AG08396 (cell line): ENCODE measurements around the gene VPS13D.
"Not testable (repeated sequence)": the region's sequence is repeated elsewhere in the genome, so short reads cannot be mapped to it uniquely, and the experiment has no call there.

Source experiments
- DNase-seq: peaks from one replicate; pipeline ENCODE4 v3.0.0; 2012; ENCODE audit warnings: low spot score, mixed read lengths

VPS13D gene

GRCh38 chr1:12469493-12469892 lies 239.7 kb downstream of the VPS13D start:
- no peak for DNase-seq

GRCh38 chr1:12469990-12470389 lies 240.2 kb downstream of the VPS13D start:
- no peak for DNase-seq

GRCh38 chr1:12470916-12471315 lies 241.1 kb downstream of the VPS13D start:
- DNase-seq, result not testable (repeated sequence)

- no peak for DNase-seq
Observed at GRCh38 chr1:12472156-12472797, 242.4 kb downstream of the VPS13D start.

- DNase-seq, result no peak
Observed at GRCh38 chr1:12472798-12473551, 243.1 kb downstream of the VPS13D start.

- no peak for DNase-seq
Observed at GRCh38 chr1:12473596-12474362, 243.9 kb downstream of the VPS13D start.

- DNase-seq, result no peak
Observed at GRCh38 chr1:12475101-12475500, 245.3 kb downstream of the VPS13D start.

GRCh38 chr1:12475530-12475934 lies 245.7 kb downstream of the VPS13D start:
- DNase-seq, result no peak

- no peak for DNase-seq
Observed at GRCh38 chr1:12475947-12476346, 246.1 kb downstream of the VPS13D start.

GRCh38 chr1:12477314-12477713 lies 247.5 kb downstream of the VPS13D start:
- DNase-seq, result no peak

- DNase-seq, result peak; percentile 77
Observed at GRCh38 chr1:12477936-12478611, 248.2 kb downstream of the VPS13D start.

GRCh38 chr1:12478612-12478985 lies 248.8 kb downstream of the VPS13D start:
- no peak for DNase-seq

- DNase-seq, result no peak
Observed at GRCh38 chr1:12479311-12479710, 249.5 kb downstream of the VPS13D start.

- DNase-seq, result no peak
Observed at GRCh38 chr1:12480041-12480440, 250.2 kb downstream of the VPS13D start.

GRCh38 chr1:12480748-12481362 lies 251.0 kb downstream of the VPS13D start:
- DNase-seq, result peak; percentile 67

- no peak for DNase-seq
Observed at GRCh38 chr1:12481928-12482327, 252.1 kb downstream of the VPS13D start.

GRCh38 chr1:12482988-12483387 lies 253.2 kb downstream of the VPS13D start:
- DNase-seq, result no peak

GRCh38 chr1:12485231-12486058 lies 255.6 kb downstream of the VPS13D start:
- DNase-seq, result peak; percentile 24

- DNase-seq, result no peak
Observed at GRCh38 chr1:12486059-12486341, 256.2 kb downstream of the VPS13D start.

- no peak for DNase-seq
Observed at GRCh38 chr1:12486401-12487005, 256.7 kb downstream of the VPS13D start.

GRCh38 chr1:12487520-12487919 lies 257.7 kb downstream of the VPS13D start:
- DNase-seq, result no peak
